ENCODE data around the gene UBTF.

The UBTF gene, protein sequence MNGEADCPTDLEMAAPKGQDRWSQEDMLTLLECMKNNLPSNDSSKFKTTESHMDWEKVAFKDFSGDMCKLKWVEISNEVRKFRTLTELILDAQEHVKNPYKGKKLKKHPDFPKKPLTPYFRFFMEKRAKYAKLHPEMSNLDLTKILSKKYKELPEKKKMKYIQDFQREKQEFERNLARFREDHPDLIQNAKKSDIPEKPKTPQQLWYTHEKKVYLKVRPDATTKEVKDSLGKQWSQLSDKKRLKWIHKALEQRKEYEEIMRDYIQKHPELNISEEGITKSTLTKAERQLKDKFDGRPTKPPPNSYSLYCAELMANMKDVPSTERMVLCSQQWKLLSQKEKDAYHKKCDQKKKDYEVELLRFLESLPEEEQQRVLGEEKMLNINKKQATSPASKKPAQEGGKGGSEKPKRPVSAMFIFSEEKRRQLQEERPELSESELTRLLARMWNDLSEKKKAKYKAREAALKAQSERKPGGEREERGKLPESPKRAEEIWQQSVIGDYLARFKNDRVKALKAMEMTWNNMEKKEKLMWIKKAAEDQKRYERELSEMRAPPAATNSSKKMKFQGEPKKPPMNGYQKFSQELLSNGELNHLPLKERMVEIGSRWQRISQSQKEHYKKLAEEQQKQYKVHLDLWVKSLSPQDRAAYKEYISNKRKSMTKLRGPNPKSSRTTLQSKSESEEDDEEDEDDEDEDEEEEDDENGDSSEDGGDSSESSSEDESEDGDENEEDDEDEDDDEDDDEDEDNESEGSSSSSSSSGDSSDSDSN

DNA sequence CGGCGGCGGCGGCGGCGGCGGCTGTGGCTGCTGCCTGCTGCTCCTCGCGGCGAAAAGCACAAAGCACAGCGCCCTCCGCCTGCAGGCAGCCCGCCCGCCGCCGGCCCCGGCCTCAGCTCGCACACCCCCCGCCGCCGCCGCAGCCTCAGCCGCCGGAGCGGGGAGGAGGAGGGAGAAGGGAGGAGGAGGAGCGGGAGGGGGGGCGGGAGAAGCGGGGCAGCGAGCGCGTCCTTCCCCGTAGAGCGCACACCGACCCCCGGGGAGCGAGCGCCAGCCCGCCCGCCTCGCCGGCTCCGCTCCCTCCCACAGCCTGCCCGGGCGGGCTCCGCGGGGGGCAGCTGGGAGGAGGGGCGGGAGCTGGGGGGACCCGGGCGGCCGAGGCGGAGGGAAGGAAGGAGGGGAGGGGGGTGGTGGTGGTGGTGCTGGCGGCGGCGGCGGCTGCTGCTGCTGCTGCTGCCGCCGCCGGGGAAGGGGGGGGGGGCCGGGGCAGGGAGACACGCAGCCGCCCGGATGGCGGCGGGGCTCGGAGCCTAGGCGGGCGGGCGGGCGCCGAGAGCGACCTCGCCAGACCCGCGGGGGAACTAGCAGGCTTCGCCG lies at the start of gene UBTF:
Gene UBTF (minus strand): TSS at position 60 of the 597 bp plus-strand sequence. CDS start 1,446 bp downstream, outside the sequence.
- H3K36me3 Mint-ChIP-seq, result peaks cover 13% of the 10 kb centered on the region
- peak within 1 kb of the TSS; percentile 94 for H3K27ac Mint-ChIP-seq
- H3K4me3 Mint-ChIP-seq, result peak within 1 kb of the TSS; percentile 94
- peaks cover 36% of the 10 kb centered on the region for H3K4me1 Mint-ChIP-seq (ENCODE audit: low read depth)
- no peaks in the 10 kb centered on the region for H3K9me3 Mint-ChIP-seq (ENCODE audit: low read depth)
- no peaks in the 10 kb centered on the region for H3K27me3 Mint-ChIP-seq

DNA sequence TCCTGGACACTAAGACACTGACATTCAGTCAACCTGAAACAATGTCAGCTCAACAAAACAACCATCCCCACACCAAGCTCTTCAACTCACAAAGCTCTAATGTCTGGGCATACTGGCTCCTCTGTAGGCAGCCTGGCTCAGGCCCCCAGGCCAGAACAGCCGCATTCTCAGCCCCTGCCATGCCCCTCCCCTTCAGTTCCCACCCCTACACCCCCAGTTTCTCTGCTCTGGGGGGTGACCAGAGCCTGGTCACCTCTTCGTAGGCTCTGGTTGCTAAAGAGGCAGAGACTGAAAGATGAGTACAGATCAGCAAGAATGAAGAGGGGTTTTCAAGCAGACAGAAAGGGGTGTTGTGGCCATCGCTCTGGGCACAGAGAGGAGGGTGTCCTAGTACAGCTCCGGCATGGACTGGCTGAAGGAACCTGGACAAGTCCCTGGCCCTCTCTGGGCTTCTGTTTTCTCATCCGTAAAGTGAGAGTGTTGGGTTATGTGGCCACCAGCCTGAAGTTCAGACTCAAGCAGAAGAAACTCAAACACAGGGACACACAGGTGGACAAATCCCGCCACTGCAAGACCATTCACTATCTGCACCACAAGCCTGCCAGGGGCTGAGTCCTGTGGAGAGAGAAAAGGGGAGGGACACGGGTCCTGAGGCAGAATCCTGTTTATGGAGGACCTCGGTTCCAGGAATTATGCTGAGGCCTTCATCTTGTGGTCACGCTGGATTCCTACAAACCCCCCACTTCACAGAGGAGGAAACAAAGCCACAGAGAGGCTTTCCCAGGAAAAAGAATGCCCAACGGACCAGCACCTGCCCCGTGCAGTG lies 49.4 kb upstream of the UBTF start:
- Mint-ChIP-seq H3K4me1 (ENCODE audit: low read depth) (no peaks in the 10 kb centered on the region), H3K27ac (no peak overlapping the region), H3K4me3 (no peak overlapping the region), H3K27me3 (peaks cover 3% of the 10 kb centered on the region), H3K9me3 (ENCODE audit: low read depth) (no peaks in the 10 kb centered on the region), H3K36me3 (no peaks in the 10 kb centered on the region)

DNA sequence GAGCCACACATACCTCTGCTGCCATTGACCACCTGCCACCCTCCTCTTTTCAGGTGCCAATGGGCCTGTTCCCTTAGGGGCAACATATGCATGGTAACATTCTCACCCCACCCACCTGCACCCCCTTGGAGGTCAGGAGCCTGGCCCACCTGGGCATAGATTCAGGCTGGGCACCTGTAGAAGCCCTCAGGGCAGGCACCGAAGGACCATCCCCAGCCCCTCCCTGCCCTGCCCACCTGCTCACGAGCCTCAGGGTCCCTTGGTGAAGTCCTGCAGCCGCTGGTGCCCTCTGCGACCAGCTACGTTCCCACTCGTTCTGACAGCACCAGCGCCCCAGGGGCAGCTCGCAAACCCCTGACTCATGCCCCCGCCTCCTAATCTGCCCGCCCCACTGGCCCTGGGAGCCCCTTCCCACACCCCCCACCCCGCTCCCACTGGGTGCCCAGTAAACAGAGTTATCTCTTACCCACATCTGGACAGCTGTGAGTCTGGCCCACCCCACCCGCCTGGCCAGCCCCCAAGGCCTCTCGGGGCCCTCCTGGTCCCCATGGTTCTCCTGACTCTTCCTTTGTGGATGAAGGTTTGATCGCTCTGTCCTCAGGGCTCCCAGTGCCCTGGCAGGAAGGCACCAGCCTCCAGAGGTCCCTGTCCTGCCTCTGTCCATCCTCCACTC lies 48.5 kb upstream of the UBTF start, which contains the start of gene SLC4A1:
Gene SLC4A1 (minus strand): TSS at position 318 of the 673 bp plus-strand sequence. CDS start 5,269 bp downstream, outside the sequence.
- H3K4me1 Mint-ChIP-seq (ENCODE audit: low read depth), result no peaks in the 10 kb centered on the region
- no peak within 1 kb of the TSS for H3K4me3 Mint-ChIP-seq
- H3K27ac Mint-ChIP-seq, result no peak within 1 kb of the TSS
- no peaks in the 10 kb centered on the region for H3K9me3 Mint-ChIP-seq (ENCODE audit: low read depth)
- no peaks in the 10 kb centered on the region for H3K36me3 Mint-ChIP-seq
- H3K27me3 Mint-ChIP-seq, result peaks cover 3% of the 10 kb centered on the region

DNA sequence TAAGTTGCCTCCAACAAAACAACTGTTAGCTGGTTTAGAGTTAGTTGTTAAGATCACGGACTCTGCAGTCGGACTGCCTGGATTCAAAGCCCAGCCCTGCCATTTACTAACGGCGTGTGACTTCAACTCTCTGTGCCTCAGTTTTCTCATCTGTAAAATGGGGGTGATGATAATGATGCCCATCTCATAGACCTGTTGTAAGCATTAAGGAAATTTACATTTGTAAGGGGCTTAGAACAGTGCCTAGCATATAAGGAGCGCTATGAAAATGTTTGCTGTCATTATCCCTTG lies 47.6 kb upstream of the UBTF start:
- Mint-ChIP-seq H3K9me3 (ENCODE audit: low read depth) (no peaks in the 10 kb centered on the region), H3K27me3 (no peaks in the 10 kb centered on the region), H3K4me1 (ENCODE audit: low read depth) (no peaks in the 10 kb centered on the region), H3K4me3 (no peak overlapping the region), H3K36me3 (no peaks in the 10 kb centered on the region), H3K27ac (no peak overlapping the region)

DNA sequence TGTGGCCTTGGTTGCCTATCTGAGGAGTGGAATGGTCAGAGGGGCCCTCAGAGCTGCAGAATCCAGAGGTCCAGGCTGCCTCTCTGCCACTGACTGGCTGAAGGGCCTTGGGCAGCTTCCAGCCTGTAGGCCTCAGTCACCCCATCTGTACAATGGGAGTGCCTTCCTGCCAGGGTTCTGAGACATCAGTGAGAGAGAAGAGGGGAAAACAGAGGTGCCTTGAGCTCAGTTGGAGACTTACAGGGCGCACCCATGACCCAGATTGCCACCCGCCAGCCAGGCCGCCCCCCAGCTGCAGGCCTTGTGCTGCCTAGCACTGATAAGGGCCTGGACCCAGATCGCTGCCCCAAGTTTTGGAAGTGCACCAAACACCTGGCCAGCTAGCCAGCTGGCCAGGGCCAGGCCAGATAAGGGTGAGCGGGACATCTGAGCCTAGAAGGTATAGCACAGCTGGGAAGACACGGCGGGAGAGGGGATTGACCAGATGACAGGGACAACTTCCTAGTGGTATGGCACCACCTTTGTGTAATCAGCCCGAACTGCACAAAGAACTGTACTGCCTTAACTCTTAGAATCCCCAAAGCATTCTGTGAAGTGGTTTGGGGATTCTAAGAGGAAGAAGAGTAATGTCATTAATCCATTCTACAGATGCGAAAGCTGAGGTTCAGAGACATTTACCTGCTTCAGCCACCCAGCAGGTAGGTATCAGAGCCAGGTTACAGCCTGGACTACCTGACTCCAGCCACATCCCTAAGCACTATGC lies 47.1 kb upstream of the UBTF start:
- H3K4me3 Mint-ChIP-seq, result no peak overlapping the region
- H3K27me3 Mint-ChIP-seq, result no peaks in the 10 kb centered on the region
- H3K4me1 Mint-ChIP-seq (ENCODE audit: low read depth), result no peaks in the 10 kb centered on the region
- H3K27ac Mint-ChIP-seq, result no peak overlapping the region
- H3K36me3 Mint-ChIP-seq, result no peaks in the 10 kb centered on the region
- H3K9me3 Mint-ChIP-seq (ENCODE audit: low read depth), result no peaks in the 10 kb centered on the region

DNA sequence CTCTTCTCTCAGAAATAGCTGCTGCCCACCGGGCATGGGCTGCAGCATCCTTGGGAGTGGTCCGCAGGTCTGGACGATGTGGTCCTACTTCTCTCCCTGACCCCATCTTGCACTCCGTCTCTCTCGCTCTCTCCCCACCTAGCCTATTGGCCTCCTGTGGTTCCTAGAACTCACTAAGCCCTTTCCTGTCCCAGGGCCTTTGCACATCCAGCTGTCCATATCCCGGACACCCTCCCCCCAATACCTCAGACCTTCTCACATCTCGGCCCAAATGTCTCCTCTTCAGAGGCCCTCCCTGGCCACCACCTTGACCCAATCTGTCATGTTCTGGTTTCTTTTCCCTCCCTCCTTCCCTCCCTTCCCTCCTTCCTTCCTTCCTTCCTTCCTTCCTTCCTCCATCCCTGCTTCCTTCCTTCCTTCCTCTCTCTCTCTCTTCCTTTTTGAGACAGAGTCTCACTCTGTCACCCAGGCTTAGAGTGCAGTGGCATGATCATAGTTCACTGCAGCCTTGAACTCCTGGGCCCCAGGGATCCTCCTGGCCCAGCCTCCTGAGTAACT lies 43.9 kb upstream of the UBTF start:
- no peaks in the 10 kb centered on the region for H3K9me3 Mint-ChIP-seq (ENCODE audit: low read depth)
- H3K27me3 Mint-ChIP-seq, result no peaks in the 10 kb centered on the region
- no peak overlapping the region for H3K4me3 Mint-ChIP-seq
- H3K36me3 Mint-ChIP-seq, result no peaks in the 10 kb centered on the region
- H3K4me1 Mint-ChIP-seq (ENCODE audit: low read depth), result no peaks in the 10 kb centered on the region
- H3K27ac Mint-ChIP-seq, result no peak overlapping the region

DNA sequence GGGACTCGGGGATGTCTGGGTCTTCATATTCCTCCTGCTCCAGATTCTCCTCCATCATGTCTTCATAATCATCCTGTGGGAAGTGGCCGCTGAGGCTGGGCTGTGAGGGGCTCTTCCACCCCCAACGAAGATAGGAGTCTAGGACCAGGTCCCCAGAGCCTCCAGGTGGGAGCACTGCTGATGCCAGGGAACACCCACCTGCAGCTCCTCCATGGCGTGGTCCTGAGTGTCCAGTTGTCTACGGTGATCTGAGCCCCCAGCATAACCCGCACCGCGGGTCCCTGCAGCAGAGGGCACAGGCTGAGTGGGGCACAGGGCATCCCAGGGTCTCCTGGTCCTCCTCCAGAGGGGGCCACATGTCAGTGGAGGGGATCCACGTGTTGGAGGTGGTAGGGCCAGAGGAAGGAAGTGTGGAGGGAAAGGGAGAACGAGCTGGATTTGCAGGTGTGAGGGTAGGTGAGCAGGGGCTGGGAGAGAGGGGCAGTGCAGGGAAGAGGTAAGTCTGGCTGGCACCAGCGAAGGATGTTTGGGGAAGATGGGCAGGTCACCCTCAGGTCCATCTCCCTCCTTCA lies 43.3 kb upstream of the UBTF start:
- H3K27me3 Mint-ChIP-seq, result no peaks in the 10 kb centered on the region
- no peak overlapping the region for H3K27ac Mint-ChIP-seq
- H3K9me3 Mint-ChIP-seq (ENCODE audit: low read depth), result no peaks in the 10 kb centered on the region
- no peaks in the 10 kb centered on the region for H3K36me3 Mint-ChIP-seq
- H3K4me3 Mint-ChIP-seq, result no peak overlapping the region
- no peaks in the 10 kb centered on the region for H3K4me1 Mint-ChIP-seq (ENCODE audit: low read depth)

DNA sequence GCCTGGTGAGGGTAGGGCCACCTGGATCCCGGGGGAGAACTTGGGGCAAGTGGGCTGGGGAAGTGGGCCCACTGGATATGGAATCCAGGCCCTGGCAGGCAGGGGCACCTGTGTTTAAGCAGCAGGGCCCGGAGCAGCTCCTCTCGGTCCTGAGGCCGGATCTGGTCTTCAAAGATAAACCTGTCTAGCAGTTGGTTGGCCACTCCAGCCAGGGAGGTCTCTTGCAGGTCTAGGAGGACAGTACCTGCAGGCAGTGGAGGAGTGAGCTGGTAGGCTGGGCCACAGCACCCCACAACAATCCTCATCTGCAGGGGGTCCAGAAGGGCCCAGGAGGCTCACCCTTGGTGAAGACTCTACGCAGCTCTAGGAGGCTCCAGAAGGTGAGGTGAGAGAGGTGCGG lies 40.8 kb upstream of the UBTF start:
- Mint-ChIP-seq H3K4me3 (no peak overlapping the region), H3K27me3 (no peaks in the 10 kb centered on the region), H3K36me3 (no peaks in the 10 kb centered on the region), H3K4me1 (ENCODE audit: low read depth) (no peaks in the 10 kb centered on the region), H3K9me3 (ENCODE audit: low read depth) (no peaks in the 10 kb centered on the region), H3K27ac (no peak overlapping the region)

DNA sequence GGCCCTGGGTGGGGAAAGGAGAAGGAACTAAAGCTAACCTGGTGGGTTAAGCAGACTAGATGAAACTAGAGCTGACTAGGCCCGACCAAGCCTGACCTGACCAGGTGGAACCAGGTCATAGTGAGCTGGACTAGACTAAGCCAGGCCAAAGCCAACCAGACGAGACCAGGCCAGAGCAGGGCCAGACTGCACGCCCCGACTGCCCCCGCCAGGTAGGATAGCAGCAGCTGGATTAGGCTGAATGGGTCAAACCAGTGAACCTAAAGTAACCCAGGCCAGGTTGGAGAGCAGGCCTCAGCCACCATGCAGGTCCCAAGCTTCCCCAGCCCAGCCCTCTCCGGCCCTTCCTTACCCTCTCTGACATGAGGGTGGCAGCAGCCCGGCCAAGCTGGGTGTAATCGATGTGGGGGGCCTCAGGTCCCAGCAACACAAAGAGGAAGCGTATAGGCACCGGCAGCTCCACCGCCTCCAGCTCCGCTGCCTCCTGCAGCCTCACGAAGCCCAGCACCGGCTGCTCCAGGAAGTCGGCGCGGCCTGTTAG lies 39.4 kb upstream of the UBTF start:
- Mint-ChIP-seq H3K27ac (no peak overlapping the region), H3K9me3 (ENCODE audit: low read depth) (no peaks in the 10 kb centered on the region), H3K36me3 (no peaks in the 10 kb centered on the region), H3K27me3 (no peaks in the 10 kb centered on the region), H3K4me3 (no peak overlapping the region), H3K4me1 (ENCODE audit: low read depth) (no peaks in the 10 kb centered on the region)

DNA sequence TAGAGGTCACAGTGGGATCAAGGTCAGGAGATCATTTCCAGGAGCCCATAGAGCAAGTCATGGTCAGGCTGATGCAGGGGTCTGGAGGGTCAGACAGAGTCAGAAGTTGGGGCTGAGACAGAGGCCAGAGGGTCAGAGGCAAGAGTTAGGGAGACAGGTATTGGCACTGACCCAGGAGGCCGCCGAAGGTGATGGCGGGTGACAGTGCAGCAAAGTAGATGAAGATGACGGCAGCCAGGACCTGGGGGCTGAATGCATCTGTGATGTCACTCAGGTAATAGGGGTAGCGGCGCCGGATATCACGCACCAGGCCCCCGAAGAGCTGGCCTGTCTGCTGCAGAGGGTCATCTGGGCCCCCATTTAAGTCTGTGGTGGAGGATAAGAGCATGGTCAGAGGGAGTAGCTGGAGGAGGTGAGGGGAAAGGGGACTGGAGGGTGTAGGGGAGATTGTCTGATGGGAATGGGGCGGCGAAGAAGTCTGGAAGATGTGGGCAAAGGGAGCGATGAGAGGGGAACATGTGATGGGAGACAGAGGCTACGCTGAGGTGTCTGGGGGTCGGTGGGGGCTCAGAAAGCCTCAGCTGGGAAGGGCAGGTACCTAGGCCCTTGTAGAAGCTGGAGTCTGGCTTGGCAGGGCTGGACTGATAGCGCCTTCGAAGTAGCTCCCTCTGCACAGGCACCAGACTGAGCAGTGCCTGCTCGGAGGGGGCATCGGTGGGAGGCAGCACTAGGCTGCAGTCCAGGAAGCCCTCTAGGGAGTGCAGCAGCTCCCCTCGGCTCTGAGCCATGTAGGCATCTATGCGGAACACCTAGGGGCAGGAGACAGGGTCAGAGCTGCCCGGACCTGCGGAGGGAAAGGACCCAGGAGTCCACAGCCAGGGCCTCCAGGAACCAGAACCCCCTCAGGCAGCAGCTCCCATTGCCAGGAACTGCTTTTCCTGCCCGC lies 38.6 kb upstream of the UBTF start:
- Mint-ChIP-seq H3K4me3 (no peak overlapping the region), H3K27me3 (no peaks in the 10 kb centered on the region), H3K36me3 (no peaks in the 10 kb centered on the region), H3K4me1 (ENCODE audit: low read depth) (no peaks in the 10 kb centered on the region), H3K9me3 (ENCODE audit: low read depth) (no peaks in the 10 kb centered on the region), H3K27ac (no peak overlapping the region)

DNA sequence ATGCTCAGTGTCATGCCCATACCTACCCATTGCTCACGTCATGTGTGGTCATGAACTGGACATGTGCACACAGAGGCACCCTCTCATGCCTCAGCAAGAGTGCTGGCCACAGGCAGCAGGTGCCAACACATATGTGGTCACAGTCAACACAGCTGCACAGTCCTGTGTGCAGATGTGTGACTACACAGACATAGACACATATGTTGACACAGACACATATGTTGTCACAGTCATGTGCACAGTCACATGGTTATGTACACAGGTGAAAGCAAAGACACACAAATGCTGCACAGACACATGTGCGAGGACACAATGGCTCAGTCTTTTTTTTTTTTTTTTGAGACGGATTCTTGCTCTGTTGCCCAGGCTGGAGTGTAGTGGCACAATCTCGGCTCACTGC lies 37.2 kb upstream of the UBTF start:
- Mint-ChIP-seq H3K27me3 (no peaks in the 10 kb centered on the region), H3K27ac (no peak overlapping the region), H3K36me3 (no peaks in the 10 kb centered on the region), H3K4me3 (no peak overlapping the region), H3K9me3 (ENCODE audit: low read depth) (no peaks in the 10 kb centered on the region), H3K4me1 (ENCODE audit: low read depth) (no peaks in the 10 kb centered on the region)

DNA sequence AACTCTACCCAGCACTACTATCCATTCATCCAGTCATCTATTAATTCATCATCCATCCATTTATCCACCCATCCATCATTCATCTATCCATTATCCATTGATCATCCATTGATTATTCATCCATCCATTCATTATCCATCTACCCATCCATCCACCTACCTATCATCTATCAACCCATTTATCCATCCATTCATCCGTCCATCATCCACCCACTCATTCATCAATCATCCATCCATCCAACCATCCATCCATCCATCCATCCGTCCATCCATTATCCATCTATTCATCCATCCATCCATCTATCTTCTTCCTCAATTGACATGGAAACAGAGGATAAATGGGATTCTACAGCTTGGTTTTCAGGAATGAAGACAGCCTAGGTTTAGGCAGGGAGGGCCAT lies 36.4 kb upstream of the UBTF start:
- H3K27me3 Mint-ChIP-seq, result no peaks in the 10 kb centered on the region
- H3K36me3 Mint-ChIP-seq, result no peaks in the 10 kb centered on the region
- H3K27ac Mint-ChIP-seq, result no peak overlapping the region
- H3K4me3 Mint-ChIP-seq, result no peak overlapping the region
- H3K4me1 Mint-ChIP-seq (ENCODE audit: low read depth), result no peaks in the 10 kb centered on the region
- no peaks in the 10 kb centered on the region for H3K9me3 Mint-ChIP-seq (ENCODE audit: low read depth)

Data from activated naive CD8-positive, alpha-beta T cell (primary cell).